Measurements from ENCODE around the gene CEACAM18. TPM values are rescaled to one million over a fixed set of nuclear protein-coding genes. Genes with fewer than 3 reads are reported as not detected.

CEACAM18 gene
- total and polyA plus RNA-seq, 10 of the 15 experiments (the other 5 are each of a cell fraction or from before 2014, with no cell fraction given) = not detected

DNA sequence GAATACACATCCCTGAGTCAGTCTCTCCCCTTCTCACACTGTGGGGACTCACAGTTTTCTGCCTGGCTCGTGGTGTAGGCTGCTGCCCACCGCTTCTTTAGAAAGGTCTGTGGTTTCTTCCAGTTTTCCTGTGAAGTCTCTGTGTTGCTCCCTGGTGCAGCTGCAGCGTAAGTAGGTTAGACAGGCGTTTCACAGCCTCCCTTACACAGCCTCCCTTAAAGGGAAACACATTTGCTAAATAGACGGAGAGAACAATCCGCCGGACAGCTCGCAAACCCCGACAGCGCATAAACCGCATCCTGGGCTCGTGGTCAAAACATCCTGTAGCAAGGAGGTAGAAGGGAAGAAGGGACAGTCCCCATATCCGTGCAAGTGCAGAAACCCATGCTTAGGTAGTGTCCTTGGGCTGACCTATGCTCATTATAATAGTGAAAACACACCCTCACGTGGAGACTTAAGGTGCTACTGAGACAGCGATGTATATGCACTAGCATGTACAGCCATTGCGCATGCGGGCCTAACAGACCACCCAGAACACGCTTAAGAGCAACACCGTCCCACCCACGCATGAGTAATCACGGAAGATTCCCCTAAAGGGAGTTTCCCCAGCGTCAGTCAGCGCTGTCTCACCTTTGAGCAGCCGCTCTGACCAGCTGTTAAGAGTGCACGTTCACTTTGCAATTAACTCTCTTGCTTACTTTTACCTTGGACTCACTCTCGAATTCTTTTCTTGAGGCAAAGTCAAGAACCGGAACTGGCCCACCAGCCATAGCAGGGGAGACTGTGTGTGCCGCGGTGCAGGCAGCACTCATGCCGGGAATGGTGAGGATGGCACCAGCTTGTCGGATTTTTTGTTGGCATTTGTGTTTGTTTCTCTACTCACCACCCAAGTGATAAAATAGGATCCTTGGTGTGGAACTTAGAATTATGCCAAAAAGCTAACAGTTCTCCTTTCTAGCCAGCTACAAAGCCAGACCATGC, 36.6 kb upstream of the CEACAM18 start (continued):
- TF ChIP-seq, protein P1, sequence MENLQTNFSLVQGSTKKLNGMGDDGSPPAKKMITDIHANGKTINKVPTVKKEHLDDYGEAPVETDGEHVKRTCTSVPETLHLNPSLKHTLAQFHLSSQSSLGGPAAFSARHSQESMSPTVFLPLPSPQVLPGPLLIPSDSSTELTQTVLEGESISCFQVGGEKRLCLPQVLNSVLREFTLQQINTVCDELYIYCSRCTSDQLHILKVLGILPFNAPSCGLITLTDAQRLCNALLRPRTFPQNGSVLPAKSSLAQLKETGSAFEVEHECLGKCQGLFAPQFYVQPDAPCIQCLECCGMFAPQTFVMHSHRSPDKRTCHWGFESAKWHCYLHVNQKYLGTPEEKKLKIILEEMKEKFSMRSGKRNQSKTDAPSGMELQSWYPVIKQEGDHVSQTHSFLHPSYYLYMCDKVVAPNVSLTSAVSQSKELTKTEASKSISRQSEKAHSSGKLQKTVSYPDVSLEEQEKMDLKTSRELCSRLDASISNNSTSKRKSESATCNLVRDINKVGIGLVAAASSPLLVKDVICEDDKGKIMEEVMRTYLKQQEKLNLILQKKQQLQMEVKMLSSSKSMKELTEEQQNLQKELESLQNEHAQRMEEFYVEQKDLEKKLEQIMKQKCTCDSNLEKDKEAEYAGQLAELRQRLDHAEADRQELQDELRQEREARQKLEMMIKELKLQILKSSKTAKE (IDR thresholded peaks at IDR 0.05; ENCODE audit: low read depth, poor library complexity, severe bottlenecking) = peak; percentile 97
- TF ChIP-seq RFX5 (IDR thresholded peaks at IDR 0.05; ENCODE audit: low read depth, low read length) (no peak; the same call in 1 of the 2 replicates), SIX5 (IDR thresholded peaks at IDR 0.05; ENCODE audit: low read depth, low read length, severe bottlenecking) (no peak), FOS (IDR thresholded peaks at IDR 0.05; ENCODE audit: borderline replicate concordance, extremely low read depth, insufficient read length) (no peak), RBBP5 (conservative IDR thresholded peaks at IDR 0.05) (no peak), PKNOX1 (IDR thresholded peaks at IDR 0.05) (peak; percentile 73), NBN (IDR thresholded peaks at IDR 0.05) (peak; percentile 93), PRDM15 (CRISPR knock-in tag; IDR thresholded peaks at IDR 0.05) (no peak), ZBED1 (IDR thresholded peaks at IDR 0.05; ENCODE audit: borderline replicate concordance) (no peak), NFIC (IDR thresholded peaks at IDR 0.05; ENCODE audit: low read depth, low read length) (no peak; the same call in none of the 2 replicates)
- TF ChIP-seq, protein P2, sequence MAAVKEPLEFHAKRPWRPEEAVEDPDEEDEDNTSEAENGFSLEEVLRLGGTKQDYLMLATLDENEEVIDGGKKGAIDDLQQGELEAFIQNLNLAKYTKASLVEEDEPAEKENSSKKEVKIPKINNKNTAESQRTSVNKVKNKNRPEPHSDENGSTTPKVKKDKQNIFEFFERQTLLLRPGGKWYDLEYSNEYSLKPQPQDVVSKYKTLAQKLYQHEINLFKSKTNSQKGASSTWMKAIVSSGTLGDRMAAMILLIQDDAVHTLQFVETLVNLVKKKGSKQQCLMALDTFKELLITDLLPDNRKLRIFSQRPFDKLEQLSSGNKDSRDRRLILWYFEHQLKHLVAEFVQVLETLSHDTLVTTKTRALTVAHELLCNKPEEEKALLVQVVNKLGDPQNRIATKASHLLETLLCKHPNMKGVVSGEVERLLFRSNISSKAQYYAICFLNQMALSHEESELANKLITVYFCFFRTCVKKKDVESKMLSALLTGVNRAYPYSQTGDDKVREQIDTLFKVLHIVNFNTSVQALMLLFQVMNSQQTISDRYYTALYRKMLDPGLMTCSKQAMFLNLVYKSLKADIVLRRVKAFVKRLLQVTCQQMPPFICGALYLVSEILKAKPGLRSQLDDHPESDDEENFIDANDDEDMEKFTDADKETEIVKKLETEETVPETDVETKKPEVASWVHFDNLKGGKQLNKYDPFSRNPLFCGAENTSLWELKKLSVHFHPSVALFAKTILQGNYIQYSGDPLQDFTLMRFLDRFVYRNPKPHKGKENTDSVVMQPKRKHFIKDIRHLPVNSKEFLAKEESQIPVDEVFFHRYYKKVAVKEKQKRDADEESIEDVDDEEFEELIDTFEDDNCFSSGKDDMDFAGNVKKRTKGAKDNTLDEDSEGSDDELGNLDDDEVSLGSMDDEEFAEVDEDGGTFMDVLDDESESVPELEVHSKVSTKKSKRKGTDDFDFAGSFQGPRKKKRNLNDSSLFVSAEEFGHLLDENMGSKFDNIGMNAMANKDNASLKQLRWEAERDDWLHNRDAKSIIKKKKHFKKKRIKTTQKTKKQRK (IDR thresholded peaks at IDR 0.05; ENCODE audit: low read depth, low read length) = no peak
- TF ChIP-seq, protein P3, sequence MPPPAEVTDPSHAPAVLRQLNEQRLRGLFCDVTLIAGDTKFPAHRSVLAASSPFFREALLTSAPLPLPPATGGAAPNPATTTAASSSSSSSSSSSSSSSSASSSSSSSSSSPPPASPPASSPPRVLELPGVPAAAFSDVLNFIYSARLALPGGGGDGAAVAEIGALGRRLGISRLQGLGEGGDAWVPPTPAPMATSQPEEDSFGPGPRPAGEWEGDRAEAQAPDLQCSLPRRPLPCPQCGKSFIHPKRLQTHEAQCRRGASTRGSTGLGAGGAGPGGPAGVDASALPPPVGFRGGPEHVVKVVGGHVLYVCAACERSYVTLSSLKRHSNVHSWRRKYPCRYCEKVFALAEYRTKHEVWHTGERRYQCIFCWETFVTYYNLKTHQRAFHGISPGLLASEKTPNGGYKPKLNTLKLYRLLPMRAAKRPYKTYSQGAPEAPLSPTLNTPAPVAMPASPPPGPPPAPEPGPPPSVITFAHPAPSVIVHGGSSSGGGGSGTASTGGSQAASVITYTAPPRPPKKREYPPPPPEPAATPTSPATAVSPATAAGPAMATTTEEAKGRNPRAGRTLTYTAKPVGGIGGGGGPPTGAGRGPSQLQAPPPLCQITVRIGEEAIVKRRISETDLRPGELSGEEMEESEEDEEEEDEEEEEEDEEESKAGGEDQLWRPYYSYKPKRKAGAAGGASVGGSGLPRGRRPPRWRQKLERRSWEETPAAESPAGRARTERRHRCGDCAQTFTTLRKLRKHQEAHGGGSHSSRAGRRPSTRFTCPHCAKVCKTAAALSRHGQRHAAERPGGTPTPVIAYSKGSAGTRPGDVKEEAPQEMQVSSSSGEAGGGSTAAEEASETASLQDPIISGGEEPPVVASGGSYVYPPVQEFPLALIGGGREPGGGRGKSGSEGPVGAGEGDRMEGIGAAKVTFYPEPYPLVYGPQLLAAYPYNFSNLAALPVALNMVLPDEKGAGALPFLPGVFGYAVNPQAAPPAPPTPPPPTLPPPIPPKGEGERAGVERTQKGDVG (CRISPR knock-in tag; IDR thresholded peaks at IDR 0.05) = no peak

All from GM12878 (cell line).